ENCODE data around the gene TMEM89.

- TF ChIP-seq CTCF (IDR thresholded peaks at IDR 0.05) = no peak
- no peak for TF ChIP-seq POLR2A (IDR thresholded peaks at IDR 0.05)
Observed at GRCh38 chr3:48628277-48629017, 6.9 kb upstream of the TMEM89 start.
